Ramos (cell line): ENCODE results near the gene JMJD4.

Source experiments
- in situ Hi-C: fragments of 300-500 bp; cut with MboI; formaldehyde crosslinking; loops from one replicate; pipeline ENCODE4 v1.14.3; 2022; ENCODE audit warnings: low sequenced_read_pairs; ENCODE audit not compliant: unreplicated experiment

JMJD4 gene

DNA sequence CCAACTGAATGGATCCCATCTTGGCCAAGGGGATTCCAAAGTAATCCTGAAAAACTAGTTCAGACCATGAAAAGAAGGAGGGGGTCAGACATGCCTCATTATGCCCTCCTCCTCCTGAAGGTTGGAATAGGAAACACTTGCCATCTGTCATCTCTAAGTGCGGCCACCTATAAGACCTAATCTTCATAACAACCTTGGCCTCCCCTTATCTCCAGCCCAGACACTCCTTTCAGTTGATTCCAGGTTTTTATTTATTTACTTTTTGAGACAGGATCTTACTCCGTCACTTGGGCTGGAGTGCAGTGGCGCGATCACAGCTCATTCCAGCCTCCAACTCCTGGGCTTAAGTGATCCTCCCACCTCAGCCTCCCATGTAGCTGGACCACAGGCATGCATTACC is 19.9 kb upstream of the JMJD4 start:
- in situ Hi-C loops = no loop called here

DNA sequence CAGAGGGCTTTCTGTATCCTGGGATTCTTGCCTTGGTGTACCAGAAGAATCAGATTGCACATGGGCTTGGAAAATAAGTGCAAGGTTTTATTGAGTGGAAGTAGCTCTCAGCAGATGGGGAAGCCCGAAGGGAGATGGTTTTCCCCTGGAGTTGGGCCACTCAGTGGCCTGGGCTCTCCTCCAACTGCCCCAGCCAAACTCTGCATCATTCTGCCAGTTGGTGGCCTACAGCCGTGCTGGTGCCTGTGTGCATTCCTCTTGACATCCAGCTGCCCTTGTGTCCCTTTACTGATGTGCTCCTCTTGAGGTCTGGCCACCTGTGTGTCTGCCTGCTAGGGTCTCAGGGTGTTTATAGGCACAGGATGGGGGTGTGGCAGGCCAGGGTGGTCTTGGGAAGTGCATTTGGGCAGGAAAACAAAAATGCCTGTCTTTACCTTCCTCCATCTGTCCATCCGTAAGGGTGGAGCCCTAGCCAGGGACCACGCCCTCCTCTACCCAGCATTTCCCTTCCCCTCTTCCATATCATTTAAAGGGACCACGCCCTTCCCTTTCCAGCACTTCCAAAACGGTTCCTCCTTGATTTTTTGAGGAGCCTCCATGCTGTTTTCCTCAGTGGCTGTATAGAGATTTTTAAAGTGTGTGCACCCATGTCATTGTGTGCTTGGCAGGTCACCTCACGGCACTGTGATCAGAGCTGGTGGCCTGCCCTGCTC is 19.1 kb upstream of the JMJD4 start:
- in situ Hi-C loops = no loop called here

DNA sequence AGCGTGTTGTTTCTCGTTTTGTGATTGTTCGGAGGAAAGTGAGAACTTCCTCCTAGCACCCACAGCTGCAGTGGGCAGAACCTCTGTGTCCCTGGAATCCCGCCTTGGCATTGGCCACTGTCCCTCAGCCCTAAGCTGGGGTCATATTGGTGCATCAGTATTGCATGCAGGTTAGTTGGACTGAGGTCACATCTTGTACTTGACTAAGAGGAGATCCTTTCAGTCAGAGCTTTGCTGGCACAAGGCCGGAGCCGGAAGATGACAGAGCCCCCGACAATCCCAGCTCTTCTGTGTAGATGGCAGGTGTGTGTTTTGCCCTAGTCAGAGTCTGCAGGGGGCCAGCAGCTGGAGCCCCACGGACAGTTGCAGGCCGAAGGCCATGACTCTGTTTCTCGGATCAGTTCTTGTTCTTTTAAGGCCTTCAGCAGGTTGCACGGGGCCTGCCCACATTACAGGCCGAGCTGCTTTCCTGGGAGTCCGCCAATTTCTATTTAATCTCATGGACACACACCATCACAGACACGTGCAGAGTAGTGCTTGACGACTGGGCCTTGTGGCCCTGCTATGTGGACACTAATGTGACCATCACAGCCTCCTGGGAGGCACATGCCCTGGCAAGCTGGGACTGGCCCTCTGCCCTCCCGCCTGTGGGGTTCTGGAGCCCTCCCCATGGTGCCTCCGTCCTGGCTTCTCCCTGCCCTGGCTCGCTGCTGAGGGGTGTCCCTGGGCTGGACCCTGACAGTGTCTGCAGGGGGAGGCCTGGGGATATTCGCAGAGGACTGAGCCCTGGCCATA is 15.0 kb upstream of the JMJD4 start:
- in situ Hi-C loops = no loop called here

DNA sequence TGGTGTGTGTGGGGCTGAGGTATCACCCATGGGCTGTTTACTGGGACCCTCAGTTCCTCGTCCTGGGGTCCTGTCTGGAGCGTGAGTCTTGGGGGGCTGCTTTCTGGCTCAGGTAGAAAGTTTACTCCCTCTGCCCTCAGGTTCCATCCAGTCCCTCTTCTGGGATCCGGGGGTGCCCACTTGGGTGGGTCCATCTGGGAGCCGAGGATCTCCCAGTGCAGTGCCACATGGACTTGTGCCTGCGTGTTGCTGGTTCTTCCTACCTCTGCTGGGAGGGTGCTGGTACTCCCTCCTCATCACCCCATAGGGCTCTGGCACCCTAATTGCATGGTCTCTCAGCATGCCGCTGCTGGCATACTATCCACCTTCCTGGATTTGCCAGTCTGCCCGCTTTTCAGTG is 14.1 kb upstream of the JMJD4 start:
- in situ Hi-C loops = no loop called here

DNA sequence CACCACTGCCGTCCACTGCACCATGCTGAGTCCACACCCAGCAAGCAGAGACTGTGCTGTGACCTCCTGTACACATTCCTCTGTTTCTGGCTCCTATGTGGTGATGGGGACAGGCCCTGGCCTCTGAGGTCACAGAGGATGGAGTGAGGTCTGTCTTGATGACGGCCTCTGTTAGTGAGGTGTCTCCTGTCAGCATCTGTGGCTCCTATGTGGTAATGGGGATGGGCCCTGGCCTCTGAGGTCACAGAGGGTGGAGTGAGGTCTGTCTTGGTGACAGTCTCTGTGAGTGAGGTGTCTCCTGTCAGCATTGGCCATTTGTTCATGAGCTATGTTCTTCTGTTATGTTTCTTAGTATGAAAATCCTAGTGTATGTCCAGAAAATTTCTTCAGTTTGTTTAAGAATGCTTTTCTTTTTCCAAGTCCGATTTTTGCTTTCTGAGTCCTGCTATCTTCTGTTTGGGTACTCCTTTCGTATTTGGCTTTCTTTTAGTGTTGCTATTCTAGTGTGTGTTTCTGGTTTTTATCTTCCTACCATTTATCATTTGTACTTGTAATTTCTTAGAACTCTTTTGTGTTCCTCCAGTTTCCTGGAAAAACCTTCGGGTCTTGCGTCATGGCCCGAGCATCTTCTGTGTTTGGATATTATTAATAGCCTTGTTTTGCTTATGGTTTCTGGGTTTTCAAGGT is 13.5 kb upstream of the JMJD4 start:
- in situ Hi-C loops = no loop called here

DNA sequence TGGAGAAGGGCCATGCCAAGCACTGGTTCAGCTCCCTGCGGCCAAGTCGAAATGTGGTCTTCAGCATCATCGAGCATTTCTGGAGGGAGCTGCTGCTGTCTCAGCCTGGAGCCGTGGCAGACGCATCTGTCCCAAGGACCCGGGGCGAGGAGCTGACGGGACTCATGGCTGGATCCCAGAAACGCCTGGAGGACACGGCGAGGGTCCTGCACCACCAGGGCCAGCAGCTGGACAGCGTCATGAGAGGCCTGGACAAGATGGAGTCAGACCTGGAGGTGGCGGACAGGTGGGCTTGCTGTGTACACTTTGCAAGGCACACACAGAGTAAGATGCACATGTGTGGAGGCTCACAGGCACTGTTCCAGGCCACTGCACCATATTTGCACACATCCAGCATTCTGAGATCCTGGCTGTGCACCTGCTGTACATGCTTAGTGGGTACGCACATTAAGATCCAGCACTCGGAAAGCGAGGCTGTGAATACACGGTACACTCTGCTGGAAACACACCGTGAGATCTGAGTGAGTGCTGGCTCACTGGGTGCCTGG is 12.9 kb upstream of the JMJD4 start:
- in situ Hi-C loops = no loop called here

DNA sequence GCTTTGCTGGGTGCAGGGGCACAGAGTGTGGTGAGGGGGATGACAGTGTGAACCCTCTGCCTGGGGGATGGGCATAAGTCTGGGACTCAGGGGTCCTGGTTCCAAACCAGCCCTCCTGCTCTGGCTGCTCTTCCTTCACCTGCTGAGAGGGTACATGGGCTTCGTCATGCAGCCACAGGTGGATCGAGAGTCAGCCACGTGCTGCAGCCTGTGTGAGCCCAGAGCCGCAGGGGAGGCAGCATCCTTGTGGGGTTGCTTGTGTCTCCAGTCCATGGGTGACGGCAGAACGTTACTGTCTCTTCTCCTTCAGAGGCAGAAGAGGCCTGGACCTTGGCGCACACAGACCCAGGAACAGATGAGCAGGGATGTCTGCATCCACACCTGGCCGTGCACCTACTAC is 12.3 kb upstream of the JMJD4 start:
- in situ Hi-C loops = no loop called here

DNA sequence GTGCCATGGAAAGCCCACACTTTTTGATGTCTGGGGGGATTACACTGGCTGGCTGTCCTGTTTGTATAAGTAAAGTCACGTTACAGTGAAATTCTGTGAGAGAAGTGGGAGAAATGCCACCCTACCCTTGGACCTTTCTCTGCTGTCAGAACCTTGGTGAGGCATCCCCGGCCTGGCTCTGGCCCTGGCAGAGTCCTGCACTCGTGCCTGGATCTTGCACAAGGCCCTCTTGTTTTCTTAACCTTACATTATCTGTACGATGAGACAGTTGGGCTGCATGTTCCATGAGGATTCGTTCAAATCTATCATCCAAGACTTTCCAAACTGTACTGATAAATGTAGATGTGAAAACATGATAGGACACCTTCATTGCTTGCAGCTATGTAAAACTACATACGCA is 11.6 kb upstream of the JMJD4 start:
- in situ Hi-C loops = no loop called here

DNA sequence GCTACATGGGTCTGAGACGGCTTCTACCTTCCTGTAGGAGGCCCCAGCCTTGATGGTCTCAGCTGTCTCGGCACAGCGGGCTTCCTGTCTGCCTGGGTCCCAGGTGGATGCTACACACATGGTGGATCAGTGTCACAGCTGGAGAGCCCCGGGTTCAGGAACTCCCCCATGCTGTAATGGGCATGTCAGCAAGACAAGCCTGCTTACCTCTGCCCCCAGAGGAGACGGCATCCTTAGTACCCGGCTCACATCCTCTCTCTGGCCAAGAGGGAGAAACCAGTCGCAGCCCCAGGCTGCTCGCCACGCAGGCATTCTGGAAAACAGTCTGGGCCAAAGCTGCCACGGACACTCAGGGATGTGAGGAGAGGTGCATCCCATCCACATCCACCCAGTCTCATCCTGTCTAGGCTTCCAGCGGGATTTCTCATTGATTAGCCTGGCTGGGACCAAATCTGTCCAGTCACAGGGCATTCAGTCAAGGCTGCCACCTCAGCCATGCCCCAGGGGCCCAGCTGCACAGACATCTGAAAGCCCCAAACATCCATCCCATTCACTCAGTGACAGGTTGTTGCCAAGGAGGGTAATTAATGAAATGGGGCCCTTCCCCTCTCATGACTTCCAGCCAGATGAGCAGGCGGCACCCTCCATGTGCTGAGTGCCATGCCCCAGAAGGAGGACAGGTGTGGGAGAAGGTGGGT is 10.6 kb upstream of the JMJD4 start:
- in situ Hi-C loops = no loop called here

DNA sequence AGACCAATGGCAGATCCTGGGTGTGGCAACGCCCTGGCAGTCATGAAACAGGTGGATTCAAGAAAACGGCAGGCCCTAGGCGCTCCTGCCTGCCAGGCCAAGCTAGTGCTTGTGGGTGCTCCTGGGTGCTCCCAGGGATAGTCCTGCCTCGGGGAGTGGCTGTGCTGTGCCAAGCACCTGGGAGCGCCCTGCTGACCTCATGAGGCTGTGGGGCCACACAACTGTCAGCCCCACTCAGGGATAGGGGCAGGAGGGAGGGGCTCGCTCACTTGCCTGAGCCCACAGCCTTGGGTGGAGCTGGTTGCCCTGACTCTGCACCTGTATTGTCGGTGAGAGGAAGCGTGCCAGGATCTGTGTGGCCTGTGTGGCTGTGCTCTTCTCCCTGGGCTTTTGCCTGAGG is 9.6 kb upstream of the JMJD4 start:
- in situ Hi-C loops = no loop called here

DNA sequence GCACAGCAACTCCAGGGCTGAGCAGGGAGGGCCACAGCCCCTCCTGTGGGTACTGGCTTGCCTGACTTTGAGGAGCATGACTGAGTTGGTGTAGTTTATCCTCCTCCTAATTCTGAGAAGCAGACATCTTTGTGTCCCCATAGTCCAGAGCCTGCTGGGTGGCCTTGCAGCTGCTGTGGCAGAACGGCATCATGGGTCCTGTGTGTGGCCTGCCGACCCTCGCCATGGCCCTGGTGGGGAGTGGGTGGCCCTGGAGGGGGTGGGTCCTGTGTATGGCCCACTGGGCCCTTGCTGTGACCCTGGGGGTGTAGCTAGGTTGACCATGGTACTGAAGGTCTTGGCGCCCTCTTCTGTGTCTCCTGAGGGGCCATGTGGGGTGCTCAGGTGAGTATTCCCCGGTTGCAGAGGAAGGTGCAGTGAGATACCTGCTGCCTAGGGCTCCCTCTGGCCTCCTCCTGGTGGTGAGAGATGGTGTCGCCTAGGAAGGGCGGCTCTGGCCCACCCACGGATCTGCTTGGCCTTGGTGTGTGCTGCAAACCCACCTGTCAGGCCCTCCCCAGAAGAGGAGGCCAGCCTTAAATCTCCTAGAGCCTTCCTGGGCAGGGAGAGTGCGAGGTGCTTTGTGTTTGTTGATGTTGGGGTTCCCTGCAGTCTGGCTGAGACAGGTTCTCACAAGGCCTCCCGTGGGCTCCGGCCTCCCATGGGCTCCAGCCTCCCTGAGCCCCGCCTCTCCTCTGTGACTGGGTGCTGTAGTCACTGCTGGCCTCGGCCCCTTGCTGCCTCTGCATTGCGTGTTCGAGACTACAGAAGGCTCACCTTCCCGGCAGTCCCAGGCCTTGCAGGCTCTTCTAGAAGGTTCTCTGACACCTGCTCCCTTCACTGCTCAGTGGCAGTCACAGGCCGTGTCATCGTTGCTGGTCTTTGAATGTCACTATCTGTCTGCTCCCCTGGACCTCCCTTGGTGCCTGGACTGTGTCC is 7.9 kb upstream of the JMJD4 start:
- in situ Hi-C loops = no loop called here

DNA sequence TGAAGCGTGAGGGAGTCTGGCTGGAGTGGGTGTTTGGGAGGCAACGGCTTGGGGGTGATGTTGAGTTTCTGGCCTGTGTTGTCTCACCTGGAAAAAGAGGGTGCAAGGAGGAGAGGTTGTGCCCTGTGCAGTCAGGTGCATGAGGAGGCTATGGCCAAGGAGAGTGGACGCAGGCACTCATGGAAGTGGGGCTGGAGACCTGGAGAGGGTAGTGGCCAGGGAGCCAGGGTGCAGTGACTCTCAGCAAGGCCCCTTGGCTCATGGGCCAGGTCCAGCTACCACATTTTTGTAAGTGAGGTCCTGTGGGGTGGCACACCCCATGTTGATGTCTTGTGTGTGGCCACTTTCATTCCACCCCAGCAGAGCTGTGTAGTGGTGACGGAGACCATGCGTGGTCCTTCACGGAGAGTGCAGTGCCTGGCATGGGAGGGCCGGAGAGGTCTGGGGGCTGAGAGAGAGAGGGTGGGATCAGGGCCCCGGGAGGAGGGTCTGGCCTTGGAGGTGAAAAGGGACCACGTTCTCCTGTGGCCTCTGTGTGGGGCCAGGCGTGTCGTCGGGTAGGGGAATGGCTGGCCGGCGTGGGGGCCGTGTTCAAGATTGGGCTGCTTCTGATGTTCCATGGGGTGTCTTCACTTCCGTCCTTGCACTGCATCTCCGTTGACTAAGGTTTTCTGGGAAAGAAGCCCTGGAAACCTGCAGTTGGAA is 6.2 kb upstream of the JMJD4 start:
- in situ Hi-C loops = no loop called here

DNA sequence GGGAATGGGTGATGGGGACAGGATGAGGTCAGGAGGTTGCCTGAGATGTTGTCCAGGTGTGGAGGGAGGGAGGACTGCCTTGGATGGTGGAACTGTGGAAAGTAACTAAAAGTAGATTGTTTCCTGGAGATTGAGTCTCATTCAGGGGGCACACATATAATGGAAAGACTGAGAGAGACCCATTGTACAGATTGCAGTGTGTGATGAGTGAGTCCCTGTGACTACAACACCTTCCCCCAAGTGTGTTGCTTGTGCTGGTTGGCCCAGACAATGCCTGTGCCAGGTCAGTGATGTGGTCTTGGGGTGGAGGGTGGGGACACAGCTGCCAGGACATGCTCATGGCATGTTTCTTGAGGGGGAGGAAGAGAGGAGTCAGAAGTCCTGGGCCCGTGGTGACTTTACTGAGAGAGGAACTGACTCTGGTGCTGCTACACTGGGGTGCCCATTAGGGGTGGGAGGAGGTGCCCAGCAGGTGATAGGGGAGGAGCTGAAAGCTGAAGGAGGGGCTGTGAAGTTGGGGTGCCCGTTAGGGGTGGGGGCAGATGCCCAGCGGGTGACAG is 5.4 kb upstream of the JMJD4 start:
- in situ Hi-C loops = no loop called here

DNA sequence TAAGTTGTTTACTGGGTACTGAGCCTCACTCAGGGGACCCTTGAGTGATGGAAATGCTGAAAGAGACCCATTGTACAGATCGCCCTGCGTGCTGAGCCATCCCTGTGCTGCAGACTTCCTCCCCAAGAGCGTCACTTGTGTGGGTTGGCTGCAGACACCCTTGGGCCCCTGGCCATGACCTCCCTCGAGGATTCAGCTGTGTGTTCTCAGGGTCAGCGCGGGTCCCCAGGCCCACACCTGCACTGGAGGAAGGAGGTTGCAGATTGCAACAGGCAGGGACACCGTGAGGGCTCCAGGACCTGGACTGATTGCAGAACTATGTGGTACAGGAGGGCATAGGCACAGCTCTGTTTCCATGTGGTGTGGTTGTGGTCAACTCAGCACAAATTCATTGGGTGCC is 4.5 kb upstream of the JMJD4 start:
- in situ Hi-C loops = no loop called here

DNA sequence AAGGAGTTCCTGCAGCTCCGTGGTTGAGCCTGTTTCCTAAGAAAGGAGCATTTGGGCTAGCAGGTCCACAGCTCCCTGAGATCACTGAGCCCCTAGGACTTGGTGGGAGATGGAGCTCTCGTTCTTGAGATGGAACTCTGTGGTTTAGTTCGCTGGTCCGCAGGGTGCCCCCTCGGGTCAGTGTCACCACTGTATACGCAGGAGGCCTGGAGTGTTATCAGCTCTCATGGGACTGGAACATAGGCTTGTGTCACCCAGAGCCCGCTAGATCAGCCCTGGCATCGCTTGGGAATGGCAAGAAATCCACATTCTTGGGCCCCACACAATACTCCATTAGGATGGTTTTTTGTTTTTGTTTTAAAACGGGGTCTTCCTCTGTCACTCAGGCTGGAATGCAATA is 3.7 kb upstream of the JMJD4 start:
- in situ Hi-C loops = no loop called here

DNA sequence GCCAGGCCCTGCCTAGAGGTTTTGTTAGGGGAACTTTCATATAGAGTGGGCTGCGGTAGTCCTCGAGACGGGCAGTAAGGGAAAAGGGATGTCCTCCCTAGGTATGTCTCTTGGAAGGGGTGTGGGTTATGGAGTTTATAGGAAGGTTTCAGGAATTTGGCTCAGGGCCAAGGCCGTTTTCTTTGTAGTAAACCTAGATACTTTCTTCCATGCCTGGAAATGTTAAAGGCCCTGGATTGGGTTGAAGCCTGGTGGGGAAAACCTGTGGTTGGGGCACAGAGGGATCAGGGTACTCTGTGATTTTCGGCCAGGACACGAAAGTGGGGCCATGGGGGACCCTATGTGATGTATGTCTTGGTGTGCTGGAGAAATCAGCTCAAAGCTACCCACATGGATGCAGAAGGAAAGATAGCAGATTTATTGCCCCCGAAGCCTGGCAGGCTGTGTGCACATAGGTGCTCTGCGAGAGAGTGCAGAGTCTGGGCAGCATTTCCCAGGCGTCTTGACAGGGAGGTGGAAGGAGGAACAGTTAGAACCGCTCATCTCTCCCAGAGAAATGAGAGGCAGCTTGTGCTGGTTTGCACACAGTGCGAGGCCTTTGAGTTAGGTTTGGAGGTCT is 1.8 kb upstream of the JMJD4 start:
- in situ Hi-C loops = no loop called here

DNA sequence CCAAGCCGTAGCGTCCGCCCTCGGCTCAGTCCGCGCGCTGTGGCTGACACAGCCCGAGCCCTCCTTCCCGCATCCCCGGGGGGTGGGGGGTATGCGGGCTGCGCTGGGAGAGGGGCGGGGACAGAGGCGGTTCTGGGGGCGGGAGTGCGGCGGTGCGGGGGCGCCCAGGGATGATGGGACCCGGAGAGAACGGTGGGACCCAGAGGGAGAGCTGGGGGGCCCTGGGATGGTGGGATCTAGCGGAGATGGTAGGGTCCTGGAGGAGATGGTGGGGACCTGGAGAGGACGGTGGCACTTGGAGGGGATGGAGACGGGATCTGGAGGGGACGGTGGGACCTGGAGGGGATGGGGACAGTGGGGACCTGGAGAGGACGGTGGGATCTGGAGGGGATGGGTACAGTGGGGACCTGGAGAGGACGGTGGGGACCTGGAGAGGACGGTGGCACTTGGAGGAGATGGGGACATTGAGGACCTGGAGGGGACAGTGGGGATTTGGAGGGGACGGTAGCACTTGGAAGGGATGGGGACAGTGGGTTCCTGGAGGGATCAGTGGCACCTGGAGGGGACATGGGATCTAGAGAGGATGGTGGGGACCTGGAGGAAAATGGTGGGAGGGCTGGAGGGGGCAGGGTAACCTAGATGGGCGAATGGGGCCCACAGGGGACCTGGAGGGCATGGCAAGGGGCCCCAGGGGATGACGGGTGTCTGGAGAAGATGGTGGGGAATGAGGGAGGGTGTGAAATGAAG is 610 bp upstream of the JMJD4 start:
- in situ Hi-C loops = no loop called here

DNA sequence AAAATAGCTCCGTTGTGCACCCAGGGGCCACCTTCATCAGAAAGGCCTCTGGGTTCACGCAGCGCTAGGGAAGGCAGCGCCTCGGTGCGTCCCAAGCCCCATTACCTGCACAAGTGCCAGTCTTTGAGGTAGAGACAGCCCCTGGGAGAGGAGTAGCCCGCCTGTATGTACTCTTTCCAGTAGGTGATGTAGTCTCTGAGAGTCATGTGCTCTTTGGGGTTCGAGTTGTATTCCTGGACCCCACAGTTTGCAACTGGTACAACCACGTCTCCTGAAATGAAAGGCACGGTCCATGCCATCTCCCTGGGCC is 601 bp downstream of the JMJD4 start:
- in situ Hi-C loops = no loop called here
